Esophagus squamous epithelium (tissue), 4 donors: Measurements from ENCODE around the gene KAZN.

Experiments used
- CTCF ChIP-seq, 6 experiments: fragments of 450-650 bp in 4 of 6; fragments of 200-600 bp in 2 of 6; sonication (generic) in 2 of 6; IDR thresholded peaks; one replicate each; pipeline ENCODE4 v1.5.1; 2016 to 2019; ENCODE audit warnings: antibody characterized with exemption in 6 of 6, mild to moderate bottlenecking in 4 of 6, moderate library complexity in 4 of 6
- POLR2A ChIP-seq, 4 donors: fragments of 450-650 bp; IDR thresholded peaks; one replicate each; pipeline ENCODE4 v1.6.1; 2017; ENCODE audit warnings: antibody characterized with exemption in 4 of 4, mild to moderate bottlenecking in 4 of 4, moderate library complexity in 3 of 4

GRCh38 chr1:14724246-14724645 lies 125.8 kb downstream of the KAZN start:
- TF ChIP-seq POLR2A (IDR thresholded peaks at IDR 0.05) (no peak), CTCF (IDR thresholded peaks at IDR 0.05) (no peak)
